Tibial nerve (tissue), 4 donors: Measurements from ENCODE around the gene RPL41. TPM values are rescaled to one million over a fixed set of nuclear protein-coding genes. Genes with fewer than 3 reads are reported as not detected.
A peak's percentile ranks its signal among the peaks of the same experiment; 100 is the strongest.

ENCODE experiments used
- DNase-seq, 2 donors: peaks; one replicate each; pipeline ENCODE4 v3.0.0-alpha.2; 2019; ENCODE audit warnings: low spot score in 2 of 2
- H3K27ac ChIP-seq, 4 donors: fragments of 200-600 bp; sonication (generic) in 3 of 4; one replicate each; pipeline ENCODE4 v1.5.1; 2017 to 2019; ENCODE audit warnings: mild to moderate bottlenecking in 1 of 4
- H3K27me3 ChIP-seq, 2 donors: fragments of 200-600 bp; sonication (generic) in 1 of 2; one replicate each; pipeline versions ENCODE4 v1.5.1 to v1.6.0; 2017 to 2019
- H3K36me3 ChIP-seq, 3 donors: fragments of 200-600 bp; sonication (generic); one replicate each; pipeline ENCODE4 v1.5.1; 2018 to 2019
- H3K4me1 ChIP-seq, 4 donors: fragments of 200-600 bp; sonication (generic) in 3 of 4; one replicate each; pipeline ENCODE4 v1.5.1; 2017 to 2019
- H3K4me3 ChIP-seq, 4 donors: fragments of 200-600 bp; sonication (generic) in 3 of 4; one replicate each; pipeline ENCODE4 v1.5.1; 2017 to 2019; ENCODE audit warnings: mild to moderate bottlenecking in 1 of 4, moderate library complexity in 1 of 4
- H3K9me3 ChIP-seq, 4 donors: fragments of 200-600 bp; sonication (generic) in 3 of 4; one replicate each; pipeline ENCODE4 v1.5.1; 2017 to 2019
- CTCF ChIP-seq, 5 experiments: fragments of 200-600 bp in 3 of 5; fragments of 450-650 bp in 2 of 5; sonication (generic) in 3 of 5; IDR thresholded peaks; one replicate each; pipeline ENCODE4 v1.5.1; 2016 to 2019; ENCODE audit warnings: antibody characterized with exemption in 5 of 5, mild to moderate bottlenecking in 3 of 5, moderate library complexity in 2 of 5
- EP300 ChIP-seq, 2 donors: sonication (generic); formaldehyde crosslinking; IDR thresholded peaks; one replicate each; pipeline ENCODE4 v1.6.1; 2017; ENCODE audit warnings: antibody characterized with exemption in 2 of 2, mild to moderate bottlenecking in 1 of 2
- POLR2A ChIP-seq, 2 donors: fragments of 450-650 bp; IDR thresholded peaks; one replicate each; pipeline ENCODE4 v1.6.1; 2017; ENCODE audit warnings: antibody characterized with exemption in 2 of 2, mild to moderate bottlenecking in 2 of 2, moderate library complexity in 2 of 2
- WGBS, 2 donors: methylation state at CpG; one replicate each; pipeline ENCODE4 v1.1.5; 2018; 5-methylcytosine and 5-hydroxymethylcytosine counted together
- total RNA-seq, 4 donors: library from RNA; depleted of rRNA; stranded (reverse); fragments of >200 nt; gene quantifications; one replicate each; pipeline ENCODE4 v1.1.0, GENCODE V29; 2016

The RPL41 gene
- total RNA-seq, 4 donors from 2014 or later: 2,638 to 4,802 (median 2,805) TPM

- H3K4me3 ChIP-seq: no peak overlapping the region
- H3K27me3 ChIP-seq: no peaks in the 10 kb centered on the region
- peaks cover 0 to 28% (median 9%) of the 10 kb centered on the region in 4 donors for H3K4me1 ChIP-seq
- TF ChIP-seq POLR2A (IDR thresholded peaks at IDR 0.05): no peak
- no peak for TF ChIP-seq EP300 (IDR thresholded peaks at IDR 0.05)
- no peak for TF ChIP-seq CTCF (IDR thresholded peaks at IDR 0.05)
- no peak for DNase-seq
- H3K36me3 ChIP-seq: peaks cover 0 to 40% (median 5%) of the 10 kb centered on the region in 3 donors
- peak overlapping the region in 3 of 4 donors; percentile 5 to 97 (median 94) for H3K27ac ChIP-seq
- no peaks in the 10 kb centered on the region for H3K9me3 ChIP-seq
- WGBS, 2 donors: 87 to 92% methylated on average over 17 of the region's 17 CpGs
Measured at GRCh38 chr12:56120158-56120846, 3.9 kb downstream of the RPL41 start.

DNA sequence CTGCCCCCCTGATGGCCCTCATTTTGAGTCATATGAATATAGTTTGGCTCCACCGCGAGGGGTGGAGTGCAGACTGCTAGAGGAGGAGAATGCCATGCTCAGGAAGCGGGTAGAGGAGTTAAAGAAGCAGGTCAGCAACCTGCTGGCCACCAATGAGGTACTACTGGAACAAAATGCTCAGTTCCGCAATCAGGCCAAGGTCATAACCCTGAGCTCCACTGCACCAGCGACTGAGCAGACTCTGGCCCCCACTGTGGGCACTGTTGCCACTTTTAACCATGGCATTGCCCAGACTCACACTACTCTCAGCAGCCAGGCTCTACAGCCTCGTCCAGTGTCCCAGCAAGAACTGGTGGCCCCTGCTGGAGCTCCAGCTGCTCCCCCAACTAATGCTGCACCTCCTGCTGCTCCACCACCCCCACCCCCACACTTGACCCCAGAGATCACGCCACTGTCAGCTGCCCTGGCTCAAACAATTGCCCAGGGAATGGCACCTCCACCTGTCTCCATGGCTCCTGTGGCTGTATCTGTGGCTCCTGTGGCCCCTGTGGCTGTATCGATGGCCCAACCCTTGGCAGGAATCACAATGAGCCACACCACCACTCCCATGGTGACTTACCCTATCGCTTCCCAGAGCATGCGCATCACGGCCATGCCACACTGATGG, 4.9 kb downstream of the RPL41 start:
- 83 to 90% methylated on average over 8 to 11 of the region's 11 CpGs for WGBS, 2 donors
- H3K27me3 ChIP-seq: no peaks in the 10 kb centered on the region
- no peak overlapping the region for H3K4me3 ChIP-seq
- no peak for DNase-seq
- H3K9me3 ChIP-seq: no peaks in the 10 kb centered on the region
- H3K4me1 ChIP-seq: peaks cover 0 to 29% (median 13%) of the 10 kb centered on the region in 4 donors
- TF ChIP-seq CTCF (IDR thresholded peaks at IDR 0.05) (no peak), EP300 (IDR thresholded peaks at IDR 0.05) (no peak), POLR2A (IDR thresholded peaks at IDR 0.05) (no peak)
- peaks cover 0 to 40% (median 5%) of the 10 kb centered on the region in 3 donors for H3K36me3 ChIP-seq
- no peak overlapping the region for H3K27ac ChIP-seq

GRCh38 chr12:56122637-56123036, 6.2 kb downstream of the RPL41 start:
- TF ChIP-seq POLR2A (IDR thresholded peaks at IDR 0.05) (no peak), EP300 (IDR thresholded peaks at IDR 0.05) (no peak), CTCF (IDR thresholded peaks at IDR 0.05) (no peak)
- WGBS, 2 donors: 83 to 89% methylated on average over 2 of the region's 2 CpGs
- Histone ChIP-seq H3K27ac (no peak overlapping the region), H3K36me3 (peaks cover 0 to 40% (median 5%) of the 10 kb centered on the region in 3 donors), H3K9me3 (no peaks in the 10 kb centered on the region), H3K4me1 (peaks cover 5 to 40% (median 25%) of the 10 kb centered on the region in 4 donors), H3K27me3 (no peaks in the 10 kb centered on the region), H3K4me3 (no peak overlapping the region)
- no peak for DNase-seq

- H3K27ac ChIP-seq: no peak overlapping the region
- H3K4me3 ChIP-seq: no peak overlapping the region
- no peaks in the 10 kb centered on the region for H3K9me3 ChIP-seq
- TF ChIP-seq CTCF (IDR thresholded peaks at IDR 0.05) (no peak), POLR2A (IDR thresholded peaks at IDR 0.05) (no peak), EP300 (IDR thresholded peaks at IDR 0.05) (no peak)
- WGBS, 2 donors: 84 to 90% methylated on average over 4 of the region's 4 CpGs
- peaks cover 5 to 32% (median 21%) of the 10 kb centered on the region in 4 donors for H3K4me1 ChIP-seq
- no peaks in the 10 kb centered on the region for H3K27me3 ChIP-seq
- DNase-seq: no peak
- peaks cover 0 to 40% (median 5%) of the 10 kb centered on the region in 3 donors for H3K36me3 ChIP-seq
Measured at GRCh38 chr12:56124133-56124532, 7.7 kb downstream of the RPL41 start.

DNA sequence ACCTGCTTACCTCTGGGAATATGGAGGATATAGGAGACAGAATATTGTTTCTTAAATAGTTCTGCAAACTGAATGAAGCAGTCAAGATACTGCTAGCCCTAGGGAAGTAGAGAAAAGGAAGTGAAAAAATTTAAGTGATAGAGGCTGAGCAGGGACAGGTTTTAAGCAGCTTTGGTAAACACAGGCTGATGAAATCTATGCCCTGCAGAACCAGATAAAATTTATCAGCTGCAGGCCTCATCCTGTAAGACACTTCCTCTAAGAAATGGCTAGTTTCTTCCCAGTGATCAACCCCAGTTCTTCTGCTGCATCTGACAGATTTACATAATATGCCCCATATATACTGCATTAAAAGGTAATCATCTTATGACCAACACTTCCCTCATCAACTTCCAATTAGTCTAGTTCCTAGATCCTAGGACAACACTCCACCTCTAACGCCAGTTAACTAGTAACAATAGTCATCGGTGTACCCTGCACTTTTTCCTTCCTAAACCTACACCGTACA, 10.4 kb downstream of the RPL41 start:
- peaks cover 5 to 32% (median 24%) of the 10 kb centered on the region in 4 donors for H3K4me1 ChIP-seq
- no peaks in the 10 kb centered on the region for H3K9me3 ChIP-seq
- H3K27me3 ChIP-seq: no peaks in the 10 kb centered on the region
- H3K27ac ChIP-seq: peak overlapping the region; percentile 75 to 93 (median 87)
- TF ChIP-seq EP300 (IDR thresholded peaks at IDR 0.05) (no peak), POLR2A (IDR thresholded peaks at IDR 0.05) (no peak), CTCF (IDR thresholded peaks at IDR 0.05) (no peak)
- no peak for DNase-seq
- peaks cover 6 to 37% (median 16%) of the 10 kb centered on the region in 3 donors for H3K36me3 ChIP-seq
- H3K4me3 ChIP-seq: peak overlapping the region in 1 of 4 donors; percentile 84
- WGBS, 2 donors: 59 to 60% methylated on average over 3 of the region's 3 CpGs
